Prostate gland (tissue), 2 donors: ENCODE measurements around the gene UBL5.

Experiments
- POLR2A ChIP-seq: fragments of 450-650 bp; IDR thresholded peaks from one replicate; pipeline ENCODE4 v1.6.1; 2016; ENCODE audit warnings: antibody characterized with exemption, mild to moderate bottlenecking
- TF ChIP-seq, protein P1 (sequence below), 4 experiments: fragments of 200-600 bp in 2 of 4; fragments of 450-650 bp in 2 of 4; sonication (generic) in 2 of 4; IDR thresholded peaks; 1 replicate in 3 of 4; 2 replicates in 1 of 4; pipeline ENCODE4 v1.5.1; 2016 to 2019; ENCODE audit warnings: antibody characterized with exemption in 4 of 4, mild to moderate bottlenecking in 2 of 4, moderate library complexity in 2 of 4

- TF ChIP-seq, protein P1, sequence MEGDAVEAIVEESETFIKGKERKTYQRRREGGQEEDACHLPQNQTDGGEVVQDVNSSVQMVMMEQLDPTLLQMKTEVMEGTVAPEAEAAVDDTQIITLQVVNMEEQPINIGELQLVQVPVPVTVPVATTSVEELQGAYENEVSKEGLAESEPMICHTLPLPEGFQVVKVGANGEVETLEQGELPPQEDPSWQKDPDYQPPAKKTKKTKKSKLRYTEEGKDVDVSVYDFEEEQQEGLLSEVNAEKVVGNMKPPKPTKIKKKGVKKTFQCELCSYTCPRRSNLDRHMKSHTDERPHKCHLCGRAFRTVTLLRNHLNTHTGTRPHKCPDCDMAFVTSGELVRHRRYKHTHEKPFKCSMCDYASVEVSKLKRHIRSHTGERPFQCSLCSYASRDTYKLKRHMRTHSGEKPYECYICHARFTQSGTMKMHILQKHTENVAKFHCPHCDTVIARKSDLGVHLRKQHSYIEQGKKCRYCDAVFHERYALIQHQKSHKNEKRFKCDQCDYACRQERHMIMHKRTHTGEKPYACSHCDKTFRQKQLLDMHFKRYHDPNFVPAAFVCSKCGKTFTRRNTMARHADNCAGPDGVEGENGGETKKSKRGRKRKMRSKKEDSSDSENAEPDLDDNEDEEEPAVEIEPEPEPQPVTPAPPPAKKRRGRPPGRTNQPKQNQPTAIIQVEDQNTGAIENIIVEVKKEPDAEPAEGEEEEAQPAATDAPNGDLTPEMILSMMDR (IDR thresholded peaks at IDR 0.05): no peak
- no peak for TF ChIP-seq POLR2A
Measured at GRCh38 chr19:9806803-9807202, 20.9 kb upstream of the UBL5 start.
